ENCODE measurements around the gene NLRC5.

NLRC5 gene

DNA sequence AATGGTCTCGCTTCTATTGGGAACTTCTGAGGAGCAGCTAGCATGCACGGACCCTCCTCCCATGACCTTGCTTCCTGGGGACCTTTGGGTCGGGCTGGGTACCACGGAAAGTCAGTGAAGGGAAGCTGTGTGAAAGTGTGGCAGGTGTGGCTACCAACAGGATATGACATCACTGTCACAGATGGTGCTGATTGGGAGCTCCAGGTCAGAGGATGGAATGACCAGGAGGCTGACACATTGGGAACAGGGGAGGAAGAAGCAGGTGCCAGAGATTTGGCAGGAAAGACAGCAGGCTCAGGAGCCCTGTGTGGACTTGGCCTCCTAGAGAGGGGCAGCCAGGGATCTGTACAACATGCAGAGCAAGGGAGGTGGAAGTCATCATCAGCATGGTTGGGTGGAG lies 137.1 kb downstream of the NLRC5 start:
- DNase-seq (ENCODE audit: low spot score), result no peak

DNA sequence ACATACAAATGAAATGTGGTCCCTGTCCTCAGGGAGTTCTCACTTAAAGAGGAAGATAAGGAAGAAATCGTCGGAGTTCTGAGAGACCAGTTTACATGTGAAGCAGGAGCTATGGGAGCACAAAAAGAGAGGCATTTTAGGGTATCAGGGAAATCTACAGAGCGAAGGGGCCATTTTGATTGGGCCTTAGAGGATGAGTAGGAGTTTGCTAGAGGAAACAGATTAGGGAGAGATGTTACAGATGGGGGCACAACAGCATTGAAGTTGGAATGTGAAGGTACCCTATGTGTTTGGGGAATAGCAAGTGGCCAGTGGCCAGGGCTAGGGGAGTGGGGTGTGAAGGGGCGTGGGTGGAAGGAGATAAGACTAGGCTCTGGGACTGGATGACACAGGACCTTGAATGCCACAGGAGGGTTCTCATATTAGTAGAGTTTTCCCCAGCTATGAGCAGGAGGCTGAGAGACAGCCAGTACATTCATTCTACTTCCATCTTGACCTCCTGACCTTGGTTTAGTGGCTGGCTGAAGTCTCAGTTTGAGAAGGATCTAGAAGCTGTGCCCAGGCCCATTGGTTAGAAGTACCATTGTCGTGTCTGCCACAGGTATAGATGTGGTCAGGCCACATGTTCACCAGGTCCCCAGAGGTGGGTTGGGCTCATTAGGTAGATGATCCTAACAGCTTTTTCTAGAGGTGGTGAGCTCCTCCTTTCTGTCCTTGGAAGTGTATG lies 137.8 kb downstream of the NLRC5 start:
- no peak for DNase-seq (ENCODE audit: low spot score)

DNA sequence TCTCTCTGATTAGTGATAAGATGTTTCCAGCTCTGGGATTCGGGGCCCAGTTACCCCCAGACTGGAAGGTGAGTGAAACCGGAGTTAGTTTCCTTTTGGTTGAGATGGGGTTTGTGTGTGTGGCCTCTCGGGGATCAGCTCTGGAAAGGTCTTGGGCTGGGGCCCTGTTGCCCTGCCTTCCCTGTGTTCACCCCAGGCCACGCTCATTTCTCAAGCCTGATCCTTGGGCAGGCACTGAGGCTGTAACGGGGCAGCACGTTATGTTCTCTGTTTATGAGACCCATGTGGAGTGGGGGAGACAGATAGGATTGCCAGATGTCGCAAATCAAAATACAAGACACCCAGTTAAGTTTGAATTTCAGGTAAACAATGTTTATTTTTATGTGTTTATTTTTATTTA lies 138.5 kb downstream of the NLRC5 start:
- no peak for DNase-seq (ENCODE audit: low spot score)

DNA sequence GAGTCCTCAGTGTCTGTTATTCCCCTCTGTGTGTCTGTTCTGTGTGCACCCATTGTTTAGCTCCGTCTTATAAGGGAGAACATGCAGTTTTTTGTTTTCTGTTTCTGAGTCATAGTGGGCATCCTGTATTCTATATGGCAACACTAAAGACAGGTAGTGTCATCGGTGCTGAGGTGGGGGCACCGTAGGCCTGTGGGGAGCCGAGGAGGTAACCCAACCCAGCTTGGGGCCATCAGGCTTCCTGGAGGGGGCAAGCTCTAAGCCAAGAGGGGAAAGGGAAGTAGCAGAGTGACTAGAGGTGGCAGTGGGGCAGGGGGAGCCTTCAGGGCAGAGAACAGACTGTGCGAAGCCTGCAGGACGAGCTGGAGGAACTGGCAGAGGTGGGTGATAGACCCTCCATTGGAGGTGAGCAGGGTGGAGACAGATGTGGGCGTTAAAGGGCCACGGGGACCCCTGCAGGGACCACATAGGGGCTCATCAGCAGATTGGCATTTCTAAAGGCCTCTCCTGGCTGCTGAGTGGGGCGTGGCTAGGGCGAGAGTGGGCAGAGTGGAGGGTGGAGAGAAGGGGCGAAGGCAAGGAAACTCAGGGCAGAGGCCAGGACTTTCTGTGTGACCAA lies 139.5 kb downstream of the NLRC5 start:
- DNase-seq (ENCODE audit: low spot score), result no peak

DNA sequence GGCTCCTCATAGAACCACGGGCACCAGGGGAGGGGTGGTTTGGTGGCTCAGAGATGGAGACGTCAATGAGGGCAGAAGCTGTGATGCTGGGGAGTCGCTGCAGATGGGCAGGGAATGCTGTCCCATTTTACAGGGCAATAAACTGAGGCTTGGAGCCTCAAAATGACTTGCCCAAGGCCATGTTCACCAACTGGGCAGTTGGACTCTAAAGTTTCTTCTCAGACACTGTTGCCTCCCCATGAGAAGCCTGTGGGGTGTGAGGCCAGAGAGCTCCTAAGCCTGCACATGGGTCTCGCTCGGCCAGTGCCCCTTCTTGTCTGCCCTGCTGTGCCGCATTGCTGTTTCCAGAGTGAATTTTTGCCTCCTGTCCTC lies 141.6 kb downstream of the NLRC5 start:
- no peak for DNase-seq (ENCODE audit: low spot score)

DNA sequence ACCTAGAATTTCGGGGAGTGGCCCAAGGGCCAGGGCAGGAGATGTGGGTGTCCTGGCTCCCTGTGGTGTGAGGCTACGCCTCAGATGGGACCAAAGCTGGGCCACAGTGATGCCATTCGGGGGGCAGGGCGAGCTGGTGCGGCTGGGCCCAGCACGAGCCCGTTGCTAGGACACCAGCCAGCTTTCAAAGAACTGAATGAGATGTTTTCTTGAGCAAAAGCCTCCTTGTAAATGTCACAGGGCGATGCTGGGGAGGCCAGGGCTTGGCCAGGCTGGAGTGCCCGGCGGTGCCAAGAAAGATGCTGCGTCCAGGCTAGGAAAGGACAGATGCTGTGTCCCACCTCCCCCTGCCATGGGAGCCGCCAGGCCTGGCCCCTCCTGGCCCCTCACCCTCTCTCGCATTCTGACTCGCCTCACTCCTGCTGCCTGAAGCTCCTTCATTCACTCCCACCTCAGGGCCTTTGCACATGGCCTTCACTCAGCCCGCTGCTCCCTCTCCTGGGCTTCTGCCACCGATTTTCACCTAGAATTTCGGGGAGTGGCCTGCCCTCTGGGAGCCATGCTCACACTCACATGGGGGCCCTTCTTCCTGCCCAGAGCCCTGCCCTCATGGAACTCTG lies 142.1 kb downstream of the NLRC5 start:
- no peak for DNase-seq (ENCODE audit: low spot score)

DNA sequence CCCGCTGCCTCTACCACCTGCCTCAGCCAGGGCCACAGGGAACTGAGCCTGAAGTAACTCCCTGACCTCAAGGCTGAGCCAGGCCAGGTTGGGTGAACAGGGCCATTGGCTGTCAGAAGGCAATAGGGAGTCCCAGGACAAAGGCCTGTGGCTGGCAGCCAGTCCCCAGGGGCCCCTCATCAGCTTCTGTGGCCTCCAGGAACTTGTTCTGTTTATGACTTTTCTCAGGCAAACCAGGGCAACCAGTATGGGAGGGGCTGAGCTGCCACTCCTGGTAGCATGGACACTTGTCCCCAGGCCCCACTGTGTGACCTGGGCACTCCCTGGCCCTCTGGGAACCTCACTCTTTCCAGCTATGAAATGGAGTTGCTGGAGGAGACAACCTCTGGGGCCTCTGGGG lies 143.1 kb downstream of the NLRC5 start:
- no peak for DNase-seq (ENCODE audit: low spot score)

DNA sequence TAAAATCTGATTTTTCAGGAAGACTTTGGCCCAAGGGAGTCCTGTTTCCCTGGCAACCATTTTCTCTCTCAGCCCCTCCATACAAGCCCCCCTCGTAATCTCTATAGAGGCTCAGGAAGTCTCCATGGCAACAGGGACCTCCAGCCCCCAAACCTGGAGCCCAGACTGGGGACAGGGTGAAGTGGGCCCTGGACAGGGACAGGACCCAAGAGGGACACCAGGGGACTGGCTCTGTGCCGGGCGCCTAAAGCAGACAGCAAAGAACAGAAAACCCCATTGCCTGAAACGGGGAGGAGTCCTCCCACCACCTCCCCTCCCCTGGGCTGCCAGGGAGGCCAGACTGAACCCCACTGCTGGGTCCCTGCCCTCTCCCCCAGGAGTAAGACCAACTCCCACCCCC lies 143.7 kb downstream of the NLRC5 start:
- DNase-seq (ENCODE audit: low spot score), result no peak

Measured in iPS-NIHi11 (cell line).